Measurements from ENCODE around the gene FCRLA.
"Not testable (repeated sequence)": the region's sequence is repeated elsewhere in the genome, so short reads cannot be mapped to it uniquely, and the experiment has no call there.

- not testable (repeated sequence) for TF ChIP-seq CTCF (IDR thresholded peaks at IDR 0.05); CHD2 (IDR thresholded peaks at IDR 0.05; ENCODE audit: low read length, partially characterized antibody); SMC3 (IDR thresholded peaks at IDR 0.05); HDAC2 (IDR thresholded peaks at IDR 0.05); HES2 (IDR thresholded peaks at IDR 0.05); KDM1A (IDR thresholded peaks at IDR 0.05; ENCODE audit: low read depth); CEBPB (IDR thresholded peaks at IDR 0.05); PBX3 (IDR thresholded peaks at IDR 0.05); HOXB13 (CRISPR knock-in tag; IDR thresholded peaks at IDR 0.05; ENCODE audit: low read depth); BHLHE40 (IDR thresholded peaks at IDR 0.05; ENCODE audit: low read depth, low read length); RAD21 (conservative IDR thresholded peaks at IDR 0.05 in 1 of 2, IDR thresholded peaks at IDR 0.05 in 1 of 2); MAX (IDR thresholded peaks at IDR 0.05)
Measured at GRCh38 chr1:161662684-161663339, 44.2 kb upstream of the FCRLA start, which contains the start of gene FCGR2B.

Measured in A549 (cell line).